Measurements from ENCODE around the gene DMRTA1. TPM values are rescaled to one million over a fixed set of nuclear protein-coding genes. Genes with fewer than 3 reads are reported as not detected.
"Not testable (repeated sequence)": the region's sequence is repeated elsewhere in the genome, so short reads cannot be mapped to it uniquely, and the experiment has no call there.

DMRTA1 gene
- total and polyA plus RNA-seq, 11 donors = 0.06 to 1.2 (median 0.60) TPM

DNA sequence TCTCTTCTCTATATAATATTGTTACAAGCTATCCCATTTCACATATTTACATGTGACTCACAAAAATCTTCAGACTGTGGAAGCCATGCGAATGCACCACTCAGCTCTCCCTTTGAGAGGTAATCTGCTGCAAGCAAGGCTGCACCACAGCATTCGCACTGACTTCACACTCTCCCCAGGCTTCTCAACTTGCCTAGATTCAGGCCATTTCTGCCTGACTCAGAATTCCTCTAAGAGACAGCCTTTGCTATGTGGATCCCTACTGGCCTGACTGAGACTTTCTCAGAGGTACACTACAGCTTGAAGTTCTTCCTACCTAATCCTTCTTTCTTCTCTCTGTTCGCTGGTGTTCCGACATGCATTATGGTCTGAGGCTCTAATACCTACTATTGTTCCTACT lies 21.1 kb upstream of the DMRTA1 start:
- no peaks in the 10 kb centered on the region for H3K4me1 ChIP-seq
- H3K27ac ChIP-seq = no peak overlapping the region
- ATAC-seq = no peak
- WGBS, 4 donors = 56 to 61% (median 59%) methylated on average over 4 of the region's 4 CpGs
- intact Hi-C loops (cut with DNase I) = no loop called here
- no peaks in the 10 kb centered on the region for H3K9me3 ChIP-seq
- peaks cover 0 to 7% (median 0%) of the 10 kb centered on the region in 9 donors for H3K27me3 ChIP-seq
- no peak overlapping the region for H3K4me3 ChIP-seq
- TF ChIP-seq POLR2A (IDR thresholded peaks at IDR 0.05) = no peak
- TF ChIP-seq, protein P1, sequence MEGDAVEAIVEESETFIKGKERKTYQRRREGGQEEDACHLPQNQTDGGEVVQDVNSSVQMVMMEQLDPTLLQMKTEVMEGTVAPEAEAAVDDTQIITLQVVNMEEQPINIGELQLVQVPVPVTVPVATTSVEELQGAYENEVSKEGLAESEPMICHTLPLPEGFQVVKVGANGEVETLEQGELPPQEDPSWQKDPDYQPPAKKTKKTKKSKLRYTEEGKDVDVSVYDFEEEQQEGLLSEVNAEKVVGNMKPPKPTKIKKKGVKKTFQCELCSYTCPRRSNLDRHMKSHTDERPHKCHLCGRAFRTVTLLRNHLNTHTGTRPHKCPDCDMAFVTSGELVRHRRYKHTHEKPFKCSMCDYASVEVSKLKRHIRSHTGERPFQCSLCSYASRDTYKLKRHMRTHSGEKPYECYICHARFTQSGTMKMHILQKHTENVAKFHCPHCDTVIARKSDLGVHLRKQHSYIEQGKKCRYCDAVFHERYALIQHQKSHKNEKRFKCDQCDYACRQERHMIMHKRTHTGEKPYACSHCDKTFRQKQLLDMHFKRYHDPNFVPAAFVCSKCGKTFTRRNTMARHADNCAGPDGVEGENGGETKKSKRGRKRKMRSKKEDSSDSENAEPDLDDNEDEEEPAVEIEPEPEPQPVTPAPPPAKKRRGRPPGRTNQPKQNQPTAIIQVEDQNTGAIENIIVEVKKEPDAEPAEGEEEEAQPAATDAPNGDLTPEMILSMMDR (IDR thresholded peaks at IDR 0.05) = no peak
- no peaks in the 10 kb centered on the region for H3K36me3 ChIP-seq
- DNase-seq = no peak

DNA sequence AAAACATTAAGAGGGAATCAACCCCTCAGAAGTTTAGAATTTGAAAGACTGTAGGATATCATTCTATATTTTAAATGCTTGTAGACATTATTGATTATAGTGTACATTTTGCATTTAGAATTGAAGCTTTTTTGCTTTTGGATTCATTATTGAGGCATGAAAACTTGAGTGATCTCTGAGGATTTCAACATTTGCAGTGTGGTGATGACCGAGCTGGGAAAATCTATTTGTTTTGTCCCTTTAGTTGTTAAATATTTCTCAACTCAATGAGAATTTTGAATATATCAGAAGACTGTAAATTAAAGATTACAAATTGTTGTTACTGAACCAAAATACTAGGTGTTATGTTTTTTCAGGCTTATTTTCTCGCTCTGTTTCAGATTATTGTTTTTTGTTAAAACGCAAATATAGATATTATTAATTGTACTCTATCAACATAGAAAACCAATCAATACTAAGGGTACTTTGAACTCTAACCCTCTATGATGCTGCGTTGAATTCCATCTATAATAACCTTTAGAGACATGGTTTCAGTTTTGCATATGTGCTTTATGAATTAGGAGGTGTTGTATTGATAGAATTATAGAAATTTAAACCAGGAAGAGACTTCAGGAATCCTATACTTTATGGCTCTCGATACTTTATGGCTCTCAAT lies 19.3 kb upstream of the DMRTA1 start:
- intact Hi-C loops (cut with DNase I) = no loop called here
- Histone ChIP-seq H3K4me3 (no peak overlapping the region), H3K9me3 (no peaks in the 10 kb centered on the region), H3K27ac (no peak overlapping the region), H3K27me3 (peaks cover 0 to 7% (median 0%) of the 10 kb centered on the region in 9 donors), H3K36me3 (no peaks in the 10 kb centered on the region), H3K4me1 (no peaks in the 10 kb centered on the region)
- ATAC-seq (no peak), DNase-seq (no peak)
- no peak for TF ChIP-seq POLR2A (IDR thresholded peaks at IDR 0.05)
- TF ChIP-seq, protein P1 (IDR thresholded peaks at IDR 0.05) = no peak
- WGBS, 4 donors = 74 to 87% (median 78%) methylated on average over 5 of the region's 5 CpGs

DNA sequence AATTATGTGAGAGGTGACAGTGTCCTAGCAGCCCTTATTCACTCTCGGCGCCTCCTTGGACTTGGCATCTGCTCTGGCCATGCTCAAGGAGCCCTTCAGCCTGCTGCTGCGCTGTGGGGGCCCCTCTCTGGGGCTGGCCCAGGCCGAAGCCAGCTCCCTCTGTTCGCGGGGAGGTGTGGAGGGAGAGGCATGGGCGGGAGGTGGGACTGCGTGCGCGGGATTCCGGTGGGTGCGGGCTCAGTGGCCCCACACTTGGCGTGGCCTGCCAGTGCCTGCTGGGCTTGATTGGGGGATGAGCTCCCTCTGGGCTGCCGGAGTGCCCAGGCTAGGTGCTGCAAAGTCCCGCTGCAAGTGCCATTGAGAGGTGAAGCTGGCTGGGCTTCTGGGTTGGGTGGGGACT lies 12.9 kb upstream of the DMRTA1 start:
- intact Hi-C loops (cut with DNase I) = loop anchor here in 2 of 10 donors (10.0 kb wide), 2 partner anchors 61 to 599 kb away; no protein-coding TSS in a partner anchor
- Histone ChIP-seq H3K27me3 (peaks cover 0 to 4% (median 0%) of the 10 kb centered on the region in 9 donors), H3K4me1 (no peaks in the 10 kb centered on the region), H3K9me3 (no peaks in the 10 kb centered on the region), H3K4me3 (no peak overlapping the region), H3K27ac (no peak overlapping the region), H3K36me3 (no peaks in the 10 kb centered on the region)
- WGBS, 4 donors = 79 to 87% (median 83%) methylated on average over 8 to 15 of the region's 15 CpGs
- TF ChIP-seq, protein P1 (IDR thresholded peaks at IDR 0.05) = no peak
- ATAC-seq = no peak
- no peak for DNase-seq

DNA sequence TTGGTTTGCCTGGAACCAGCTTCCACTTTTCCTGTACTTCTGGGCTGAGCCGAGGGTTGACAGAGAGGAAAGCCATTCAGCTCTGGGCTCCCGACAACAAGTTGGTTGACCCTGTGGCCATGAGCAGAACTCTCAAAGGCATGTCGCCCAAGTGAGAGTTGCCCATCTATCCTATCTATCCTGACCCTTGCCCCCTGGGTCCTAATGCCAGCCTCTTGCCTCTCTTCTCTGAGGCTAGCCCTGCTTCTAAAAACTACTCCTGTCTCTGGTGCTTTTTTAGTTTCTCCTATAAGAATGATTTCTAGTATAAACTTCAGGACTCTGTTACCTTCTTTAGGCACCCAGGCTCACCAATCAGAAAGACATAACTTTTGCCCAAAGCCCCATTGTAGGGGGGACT lies 11.4 kb upstream of the DMRTA1 start:
- not testable (repeated sequence) for ATAC-seq, H3K36me3 ChIP-seq, H3K27me3 ChIP-seq, H3K4me3 ChIP-seq, H3K27ac ChIP-seq, H3K4me1 ChIP-seq, H3K9me3 ChIP-seq, DNase-seq
- intact Hi-C loops (cut with DNase I) = loop anchor here in 2 of 10 donors (10.0 kb wide), 2 partner anchors 60 to 600 kb away; no protein-coding TSS in a partner anchor
- WGBS, 4 donors = 72 to 86% (median 74%) methylated on average over 3 of the region's 3 CpGs

DNA sequence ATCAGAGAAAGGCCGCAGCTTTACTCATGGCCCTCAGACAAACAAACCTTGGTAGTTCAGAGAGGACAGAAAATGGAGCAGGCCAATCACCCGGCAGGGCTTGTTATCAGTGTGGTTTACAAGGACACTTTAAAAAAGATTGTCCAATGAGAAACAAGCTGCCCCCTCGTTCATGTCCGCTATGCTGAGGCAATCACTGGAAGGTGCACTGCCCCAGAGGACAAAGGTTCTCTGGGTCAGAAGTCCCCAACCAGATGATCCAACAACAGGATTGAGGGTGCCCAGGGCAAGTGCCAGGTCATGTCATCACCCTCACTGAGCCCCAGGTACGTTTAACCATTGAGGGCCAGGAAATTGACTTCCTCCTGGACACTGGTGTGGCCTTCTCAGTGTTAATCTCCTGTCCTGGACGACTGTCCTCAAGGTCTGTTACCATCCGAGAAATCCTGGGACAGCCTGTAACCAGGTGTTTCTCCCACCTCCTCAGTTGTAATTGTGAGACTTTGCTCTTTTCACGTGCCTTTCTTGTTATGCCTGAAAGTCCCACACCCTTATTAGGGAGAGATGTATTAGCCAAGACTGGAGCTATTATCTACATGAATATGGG lies 9.1 kb upstream of the DMRTA1 start:
- not testable (repeated sequence) for H3K36me3 ChIP-seq, H3K27ac ChIP-seq, H3K4me3 ChIP-seq, ATAC-seq, H3K9me3 ChIP-seq, H3K4me1 ChIP-seq, H3K27me3 ChIP-seq, DNase-seq
- 54 to 71% (median 67%) methylated on average over 8 of the region's 8 CpGs for WGBS, 4 donors
- intact Hi-C loops (cut with DNase I) = loop anchor here in 2 of 10 donors (10.0 kb wide), 2 partner anchors 57 to 603 kb away; no protein-coding TSS in a partner anchor
